ENCODE results near the gene PPP2R3A. TPM values are rescaled to one million over a fixed set of nuclear protein-coding genes. Genes with fewer than 3 reads are reported as not detected.
"Not testable (repeated sequence)": the region's sequence is repeated elsewhere in the genome, so short reads cannot be mapped to it uniquely, and the experiment has no call there.

Gene PPP2R3A
- total RNA-seq, 4 donors from 2014 or later, result 6.8 to 9.6 (median 8.2) TPM

GRCh38 chr3:136189859-136190617 is 224.5 kb downstream of the PPP2R3A start:
- ATAC-seq (ENCODE audit: low FRiP score), result no peak
- no peak for TF ChIP-seq CTCF (IDR thresholded peaks at IDR 0.05)
- DNase-seq (ENCODE audit: low spot score), result no peak

- DNase-seq (ENCODE audit: low spot score); ATAC-seq (ENCODE audit: low FRiP score): not testable (repeated sequence)
Measured at GRCh38 chr3:136192195-136192594, 226.7 kb downstream of the PPP2R3A start.

- no peak for TF ChIP-seq CTCF (IDR thresholded peaks at IDR 0.05)
- no peak for ATAC-seq (ENCODE audit: low FRiP score)
- DNase-seq (ENCODE audit: low spot score), result no peak
Measured at GRCh38 chr3:136192831-136193230, 227.3 kb downstream of the PPP2R3A start.

GRCh38 chr3:136193278-136194054 is 227.9 kb downstream of the PPP2R3A start:
- DNase-seq (ENCODE audit: low spot score) (no peak), ATAC-seq (ENCODE audit: low FRiP score) (no peak)
- no peak for TF ChIP-seq CTCF (IDR thresholded peaks at IDR 0.05)

- DNase-seq (ENCODE audit: low spot score), result no peak
- ATAC-seq (ENCODE audit: low FRiP score), result no peak
- no peak for TF ChIP-seq CTCF (IDR thresholded peaks at IDR 0.05)
Measured at GRCh38 chr3:136194409-136195257, 229.1 kb downstream of the PPP2R3A start.

- ATAC-seq (ENCODE audit: low FRiP score) (peak; percentile 63), DNase-seq (ENCODE audit: low spot score) (peak; percentile 51)
- no peak for TF ChIP-seq CTCF (IDR thresholded peaks at IDR 0.05)
Measured at GRCh38 chr3:136195258-136196063, 229.9 kb downstream of the PPP2R3A start.

Measured in omental fat pad (tissue), 4 donors.